Stimulated activated CD4-positive, alpha-beta T cell treated with anti-CD3 and anti-CD28 coated beads, TNF-alpha, amount 100 ng/mL, for 24 hours (primary cell): ENCODE data around the gene ANKRD12.
"Not testable (repeated sequence)": the region's sequence is repeated elsewhere in the genome, so short reads cannot be mapped to it uniquely, and the experiment has no call there.

Experiments used
- DNase-seq, 3 experiments: peaks; one replicate each; pipeline ENCODE4 v3.0.0-alpha.2; 2020; ENCODE audit warnings: low read depth in 3 of 3

ANKRD12 gene

DNA sequence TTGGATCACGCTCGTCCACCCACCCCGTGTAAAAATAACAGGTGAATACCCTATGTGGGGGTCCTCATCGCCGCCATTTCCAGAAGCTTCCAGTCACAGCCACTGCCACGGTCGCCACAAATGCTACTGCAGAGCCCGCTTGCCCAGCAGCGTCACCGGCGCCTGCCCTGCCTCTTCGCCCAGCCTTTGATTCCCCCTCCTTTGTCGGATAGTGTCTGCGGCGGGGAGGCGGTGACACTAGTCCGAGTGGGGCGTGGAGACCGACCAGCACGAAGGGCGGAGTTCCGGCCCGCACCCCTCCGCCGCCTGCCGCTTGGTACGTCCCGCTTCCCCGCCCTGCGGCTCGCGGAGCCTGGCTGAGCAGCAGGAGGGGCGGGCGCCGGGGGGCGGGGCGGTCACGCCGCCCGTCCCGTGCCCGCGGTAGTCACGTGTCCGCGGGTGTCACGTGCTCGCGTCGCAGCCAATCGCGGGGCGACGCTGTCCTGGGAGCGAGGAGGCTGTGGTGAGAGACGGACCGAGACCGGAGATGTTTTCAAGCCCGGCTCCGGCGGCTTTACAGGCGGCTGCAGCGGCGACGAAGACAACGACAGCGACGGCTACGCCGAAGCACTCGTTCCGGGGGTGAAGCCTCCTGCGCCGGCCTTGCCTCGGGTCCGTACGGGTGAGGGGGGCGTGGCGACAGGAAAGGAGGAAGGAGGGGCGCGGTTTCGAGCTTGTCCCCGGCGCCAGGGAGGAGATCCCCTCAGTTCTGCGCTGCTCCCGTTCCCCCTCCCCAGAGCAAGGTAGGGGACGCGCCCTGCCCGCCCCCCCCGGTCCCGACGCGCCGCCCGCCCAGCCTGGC lies at the start of gene ANKRD12:
Gene ANKRD12 (plus strand): TSS at position 467 of the 841 bp plus-strand sequence. CDS start 45,652 bp downstream, outside the sequence.
- peak; percentile 92 to 97 (median 94) for DNase-seq

DNA sequence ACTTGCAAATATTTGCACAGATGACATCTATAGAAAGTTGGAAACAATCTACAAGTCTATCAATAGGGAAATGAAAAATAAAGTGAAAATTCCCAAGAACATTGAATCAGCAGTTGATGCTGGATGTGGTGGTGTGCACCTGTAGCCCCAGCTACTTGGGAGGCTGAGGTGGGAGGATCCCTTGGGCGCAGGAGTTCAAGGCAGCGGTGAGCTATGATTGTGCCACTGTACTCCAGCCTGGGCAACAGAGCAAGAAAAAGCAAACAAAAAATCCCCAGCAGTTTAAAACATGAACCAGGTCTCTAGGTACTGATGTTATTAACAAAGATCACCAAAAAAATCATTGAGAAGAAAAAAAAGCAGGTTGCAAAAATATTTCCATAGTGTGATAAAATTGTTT lies 49.4 kb upstream of the ANKRD12 start:
- DNase-seq, result no peak

GRCh38 chr18:9088252-9088651 lies 48.3 kb upstream of the ANKRD12 start:
- no peak for DNase-seq

DNA sequence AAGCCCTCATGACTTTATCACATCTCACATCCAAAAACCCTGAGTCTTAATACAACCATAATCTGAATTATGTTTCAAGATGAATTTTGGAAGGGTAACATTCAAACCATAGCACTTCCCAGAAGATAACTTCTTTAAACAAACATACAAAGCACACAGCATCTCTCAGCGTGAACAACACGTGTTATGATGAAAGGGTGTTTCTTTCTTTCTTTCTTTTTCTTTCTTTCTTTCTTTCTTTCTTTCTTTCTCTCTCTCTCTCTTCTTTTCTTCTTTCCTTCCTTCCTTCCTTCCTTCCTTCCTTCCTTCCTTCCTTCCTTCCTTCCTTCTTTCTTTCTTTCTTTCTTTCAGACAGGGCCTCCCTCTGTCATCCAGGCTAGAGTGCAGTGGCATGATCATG lies 47.9 kb upstream of the ANKRD12 start:
- DNase-seq, result not testable (repeated sequence)

GRCh38 chr18:9090578-9090977 lies 46.0 kb upstream of the ANKRD12 start:
- no peak for DNase-seq

DNA sequence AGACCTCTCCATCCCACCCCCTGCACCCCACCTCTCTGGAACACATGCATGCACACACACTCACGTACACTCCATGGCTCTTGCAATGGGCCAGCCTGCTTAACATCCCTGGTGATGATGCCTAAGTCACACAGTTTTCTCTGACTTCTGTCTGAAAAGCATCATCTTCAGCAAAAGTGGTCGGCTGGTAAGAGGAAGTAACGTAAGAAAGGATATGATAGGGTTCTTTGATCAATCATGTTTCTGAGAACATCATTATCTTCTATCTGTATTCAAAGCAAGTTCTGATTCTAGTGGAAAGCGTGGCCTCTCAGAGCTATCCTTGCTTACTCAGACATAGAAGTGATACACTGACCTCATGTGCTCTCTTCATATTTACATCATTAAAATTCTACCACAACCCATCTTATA lies 45.5 kb upstream of the ANKRD12 start:
- no peak for DNase-seq

DNA sequence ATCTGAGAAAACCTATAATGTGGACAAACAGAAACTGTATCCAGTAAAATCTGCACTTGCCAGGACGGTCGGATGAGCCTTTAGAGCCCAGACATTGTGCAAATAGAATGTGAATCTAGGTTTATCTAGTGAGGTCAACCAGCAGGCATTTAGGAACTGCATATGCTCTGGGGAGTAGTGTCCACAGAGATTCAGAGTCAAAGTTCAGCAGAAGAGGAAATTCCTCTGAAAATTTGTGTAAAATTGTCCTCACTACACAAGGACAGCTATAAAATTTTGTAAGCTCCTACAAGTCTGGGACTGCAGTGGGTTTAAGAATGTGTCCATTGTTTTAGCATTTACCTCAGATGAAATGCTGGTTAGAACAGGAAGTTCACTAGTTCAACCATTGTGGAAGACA lies 43.9 kb upstream of the ANKRD12 start:
- no peak for DNase-seq

DNA sequence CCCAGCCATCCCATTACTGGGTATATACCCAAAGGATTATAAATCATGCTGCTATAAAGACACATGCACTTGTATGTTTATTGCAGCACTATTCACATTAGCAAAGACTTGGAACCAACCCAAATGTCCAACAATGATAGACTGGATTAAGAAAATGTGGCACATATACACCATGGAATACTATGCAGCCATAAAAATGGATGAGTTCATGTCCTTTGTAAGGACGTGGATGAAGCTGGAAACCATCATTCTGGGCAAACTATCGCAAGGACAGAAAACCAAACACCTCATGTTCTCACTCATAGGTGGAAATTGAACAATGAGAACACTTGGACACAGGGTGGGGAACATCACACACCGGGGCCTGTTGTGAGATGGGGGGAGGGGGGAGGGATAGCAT lies 43.5 kb upstream of the ANKRD12 start:
- DNase-seq, result not testable (repeated sequence)

DNA sequence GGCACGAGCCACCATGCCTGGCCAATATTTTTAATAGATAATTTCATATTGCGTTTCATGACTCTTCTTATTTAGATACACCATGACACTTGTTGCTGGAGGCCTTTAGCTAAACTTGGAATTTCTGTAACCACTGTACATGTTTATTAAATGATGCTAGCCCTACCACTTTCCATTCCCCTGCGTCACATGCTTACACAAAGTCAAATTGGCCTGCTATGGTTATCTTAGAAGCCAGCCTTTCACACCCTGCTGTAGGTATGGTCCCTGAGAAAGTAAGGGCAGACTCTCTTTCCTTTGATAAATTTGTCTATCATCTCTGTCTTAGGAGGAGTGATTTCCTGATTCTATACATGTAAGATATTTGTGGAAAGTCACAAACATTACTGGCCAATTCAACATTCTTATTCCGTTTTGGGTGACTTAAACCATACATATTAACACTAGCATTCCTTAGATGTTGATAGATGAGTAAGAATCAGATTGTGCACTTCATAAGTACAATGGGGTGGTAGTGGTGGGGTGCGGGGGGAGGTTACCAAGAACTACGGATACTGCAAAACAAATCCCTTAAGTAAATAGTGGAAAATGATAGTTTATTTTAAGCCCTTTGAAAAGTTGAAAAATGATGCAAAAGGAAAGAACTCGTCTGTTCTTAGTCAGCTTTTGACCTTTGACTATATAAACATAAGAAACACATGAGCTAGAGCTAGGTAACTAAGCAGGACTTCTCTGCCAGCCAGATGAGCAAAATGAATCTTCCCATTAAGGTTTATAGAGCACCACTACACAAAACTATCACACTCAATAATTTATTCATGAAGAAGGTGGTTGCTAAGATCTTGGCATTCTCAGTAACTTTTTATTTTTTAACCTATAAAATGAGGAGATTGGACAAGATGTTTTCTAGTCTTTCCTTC lies 42.0 kb upstream of the ANKRD12 start:
- peak in 1 of 3 experiments; percentile 61 for DNase-seq

GRCh38 chr18:9095297-9096006 lies 41.1 kb upstream of the ANKRD12 start:
- peak in 1 of 3 experiments; percentile 41 for DNase-seq

- DNase-seq, result no peak
These were observed 40.6 kb upstream of the ANKRD12 start for GRCh38 chr18:9096007-9096371.

DNA sequence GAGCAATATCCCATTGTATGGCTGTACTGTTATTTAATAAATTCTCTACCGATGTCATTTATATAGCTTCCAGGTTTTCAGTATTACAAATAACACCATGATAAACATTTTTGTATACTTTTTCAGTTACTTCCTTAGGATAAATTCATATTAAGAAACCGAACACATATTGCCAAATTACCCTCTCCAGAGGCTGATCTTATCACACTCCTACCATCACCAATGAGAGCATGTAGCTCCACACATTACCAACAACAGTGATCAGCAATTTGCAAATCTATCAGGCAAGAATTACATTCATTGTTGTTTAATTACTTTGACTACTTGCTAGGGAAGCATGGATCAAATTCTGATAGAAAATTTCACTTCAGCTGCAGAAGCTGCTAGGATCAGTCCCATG lies 39.9 kb upstream of the ANKRD12 start:
- DNase-seq, result no peak

- no peak for DNase-seq
These were observed 39.2 kb upstream of the ANKRD12 start for GRCh38 chr18:9097349-9097748.

- DNase-seq, result no peak
These were observed 35.8 kb upstream of the ANKRD12 start for GRCh38 chr18:9100796-9101195.

- DNase-seq, result no peak
These were observed 34.7 kb upstream of the ANKRD12 start for GRCh38 chr18:9101730-9102507.

DNA sequence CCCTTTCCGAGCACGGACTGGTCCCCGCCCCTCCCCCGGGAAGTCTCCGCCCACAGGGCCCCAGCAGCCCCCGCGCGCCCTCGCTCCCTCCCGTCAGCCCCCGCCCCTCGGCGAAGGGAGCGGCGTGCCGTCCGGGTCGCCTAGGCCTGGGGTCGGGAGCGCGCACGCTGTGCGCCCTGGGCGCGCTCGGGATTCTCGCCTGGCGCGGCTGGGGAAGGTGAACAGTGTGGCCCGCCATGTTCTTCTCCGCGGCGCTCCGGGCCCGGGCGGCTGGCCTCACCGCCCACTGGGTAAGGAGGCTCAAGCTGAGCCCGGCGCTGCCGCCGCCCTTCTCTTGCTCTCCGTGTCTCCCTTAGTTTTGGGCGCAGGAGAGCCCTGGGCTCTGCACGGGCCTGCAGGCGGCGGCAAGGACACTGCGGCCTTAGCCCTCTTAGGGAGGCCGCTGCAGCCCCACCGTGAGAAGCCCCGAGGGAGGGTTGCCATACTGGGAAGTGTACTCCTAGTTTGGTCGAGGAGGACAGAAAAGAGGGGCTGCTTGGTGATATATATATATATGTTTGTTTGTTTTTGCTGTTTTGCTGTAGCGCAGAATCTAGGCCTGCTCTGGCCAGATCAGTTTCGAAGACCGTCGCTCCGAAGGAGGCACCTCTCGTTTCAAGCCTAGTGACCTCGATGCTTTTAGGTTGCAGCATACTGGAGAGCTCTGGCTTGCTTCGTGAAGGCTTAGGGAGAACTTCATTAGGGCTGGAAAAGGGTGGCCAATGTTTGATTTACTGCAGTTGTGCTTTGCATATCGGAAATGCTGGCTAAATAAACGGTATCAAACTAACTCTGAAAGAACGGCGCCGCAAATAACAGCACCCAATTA lies 33.8 kb upstream of the ANKRD12 start, which contains the start of gene NDUFV2:
Gene NDUFV2 (plus strand): TSS at position 192 of the 868 bp plus-strand sequence. CDS start 45 bp downstream, at position 237.
- peak; percentile 95 to 98 (median 98) for DNase-seq

GRCh38 chr18:9103376-9103873 lies 33.2 kb upstream of the ANKRD12 start:
- no peak for DNase-seq

GRCh38 chr18:9104244-9104901 lies 32.2 kb upstream of the ANKRD12 start:
- DNase-seq, result no peak

GRCh38 chr18:9105420-9105819 lies 31.2 kb upstream of the ANKRD12 start:
- no peak for DNase-seq
